ENCODE measurements around the gene CLEC18B.
"Not testable (repeated sequence)": the region's sequence is repeated elsewhere in the genome, so short reads cannot be mapped to it uniquely, and the experiment has no call there.

Gene CLEC18B

GRCh38 chr16:74404148-74404933, 16.9 kb downstream of the CLEC18B start:
- not testable (repeated sequence) for DNase-seq

- DNase-seq: not testable (repeated sequence)
Measured at GRCh38 chr16:74400238-74400637, 21.0 kb downstream of the CLEC18B start.

DNA sequence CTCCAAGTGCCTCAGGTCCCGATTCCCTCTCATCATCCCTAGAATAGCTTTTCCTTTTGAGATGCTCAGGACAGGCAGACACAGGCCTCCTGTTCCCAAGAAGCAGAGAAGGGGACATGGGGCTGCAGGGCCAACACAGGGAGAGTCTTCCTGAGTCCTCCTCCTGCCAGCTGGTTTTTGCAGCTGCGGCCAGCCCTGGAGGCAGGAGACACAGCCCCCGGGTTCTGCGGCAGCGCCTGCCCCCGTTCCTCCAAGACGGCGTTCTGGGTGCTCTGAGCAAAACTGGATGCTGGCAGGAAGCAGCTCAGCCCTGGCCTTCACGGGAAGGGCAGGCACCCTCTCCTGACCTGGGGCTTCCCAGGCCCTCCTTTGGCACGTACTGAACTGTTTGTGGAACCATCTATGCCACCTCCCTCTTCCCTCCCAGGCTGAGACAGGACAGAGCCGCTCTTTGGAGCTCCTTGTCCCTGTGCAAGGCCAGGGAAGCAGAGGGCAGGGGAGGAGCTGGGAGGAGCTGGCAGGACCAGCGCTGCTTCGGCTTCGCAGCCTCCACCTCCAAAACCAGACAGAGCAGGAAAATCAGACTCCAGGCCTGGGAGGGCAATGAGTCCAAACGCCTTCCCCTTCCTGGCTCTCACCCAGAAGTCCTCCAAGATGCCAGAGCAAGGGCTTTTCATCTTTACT, 22.9 kb downstream of the CLEC18B start:
- not testable (repeated sequence) for DNase-seq

GRCh38 chr16:74396521-74397017, 24.7 kb downstream of the CLEC18B start:
- peak; percentile 17 for DNase-seq

GRCh38 chr16:74394604-74395003, 26.7 kb downstream of the CLEC18B start:
- DNase-seq: not testable (repeated sequence)

DNA sequence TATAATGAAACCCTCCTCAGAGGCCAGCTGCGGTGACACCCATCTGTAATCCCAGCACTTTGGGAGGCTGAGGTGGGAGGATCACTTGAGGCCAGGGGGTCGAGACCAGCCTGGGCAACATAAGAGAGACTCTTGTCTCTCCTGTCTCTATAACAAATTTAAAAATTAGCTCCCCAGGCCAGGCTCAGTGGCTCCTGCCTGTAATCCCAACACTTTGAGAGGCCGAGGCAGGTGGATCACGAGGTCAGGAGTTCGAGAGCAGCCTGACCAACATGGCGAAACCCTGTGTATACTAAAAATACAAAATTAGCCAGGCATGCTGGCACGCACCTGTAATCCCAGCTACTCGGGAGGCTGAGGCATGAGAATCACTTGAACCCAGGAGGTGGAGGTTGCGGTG, 27.1 kb downstream of the CLEC18B start:
- not testable (repeated sequence) for DNase-seq

DNA sequence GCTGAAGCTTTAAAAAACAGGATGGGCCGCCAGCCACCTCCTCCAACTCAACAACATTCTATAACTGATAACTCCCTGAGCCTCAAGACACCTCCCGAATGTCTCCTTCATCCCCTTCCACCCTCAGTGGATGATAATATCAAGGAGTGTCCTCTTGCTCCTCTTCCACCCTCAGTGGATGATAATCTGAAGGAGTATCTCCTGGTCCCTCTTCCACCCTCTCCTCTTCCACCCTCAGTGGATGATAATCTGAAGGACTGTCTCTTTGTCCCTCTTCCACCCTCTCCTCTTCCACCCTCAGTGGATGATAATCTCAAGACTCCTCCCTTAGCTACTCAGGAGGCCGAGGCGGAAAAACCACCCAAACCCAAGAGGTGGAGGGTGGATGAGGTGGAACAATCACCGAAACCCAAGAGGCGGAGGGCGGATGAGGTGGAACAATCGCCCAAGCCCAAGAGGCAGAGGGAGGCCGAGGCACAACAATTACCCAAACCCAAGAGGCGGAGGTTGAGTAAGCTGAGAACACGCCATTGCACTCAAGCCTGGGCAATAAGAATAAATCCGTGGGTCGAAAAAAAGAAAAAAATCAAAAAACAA, 29.7 kb downstream of the CLEC18B start:
- DNase-seq: not testable (repeated sequence)

DNA sequence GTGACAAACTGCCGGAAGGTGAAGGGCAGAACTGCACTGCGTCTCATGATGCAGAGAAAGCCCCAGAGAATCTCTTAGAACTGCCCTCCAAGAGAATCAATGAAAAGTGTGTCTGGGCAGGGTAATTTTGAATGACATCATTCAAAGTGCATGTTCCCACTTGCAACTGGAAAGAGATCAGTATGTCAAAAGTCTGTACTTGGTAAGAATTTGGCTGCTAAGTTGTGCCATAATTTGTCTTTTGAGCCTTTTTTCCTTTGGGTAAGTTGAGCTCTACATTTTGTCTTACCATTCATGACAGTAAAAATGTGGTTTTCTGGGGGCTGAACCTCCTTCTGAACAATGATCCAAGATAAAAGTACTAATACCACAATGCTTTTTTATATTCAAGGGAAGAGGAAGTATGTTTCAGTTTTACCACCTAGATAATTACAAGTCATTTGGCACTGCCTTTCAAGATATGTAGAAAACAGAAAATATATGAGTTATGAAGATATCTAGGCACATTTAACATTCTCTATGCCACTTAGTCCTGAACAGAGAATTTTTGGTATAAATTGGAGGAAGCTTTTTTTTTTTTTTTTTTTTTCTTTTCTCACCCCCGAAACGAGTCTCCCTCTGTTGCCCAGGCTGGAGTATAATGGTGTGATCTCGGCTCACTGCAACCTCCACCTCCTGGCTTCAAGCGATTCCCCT, 38.8 kb downstream of the CLEC18B start:
- not testable (repeated sequence) for DNase-seq

- DNase-seq: not testable (repeated sequence)
Measured at GRCh38 chr16:74373847-74374184, 47.5 kb downstream of the CLEC18B start.

DNA sequence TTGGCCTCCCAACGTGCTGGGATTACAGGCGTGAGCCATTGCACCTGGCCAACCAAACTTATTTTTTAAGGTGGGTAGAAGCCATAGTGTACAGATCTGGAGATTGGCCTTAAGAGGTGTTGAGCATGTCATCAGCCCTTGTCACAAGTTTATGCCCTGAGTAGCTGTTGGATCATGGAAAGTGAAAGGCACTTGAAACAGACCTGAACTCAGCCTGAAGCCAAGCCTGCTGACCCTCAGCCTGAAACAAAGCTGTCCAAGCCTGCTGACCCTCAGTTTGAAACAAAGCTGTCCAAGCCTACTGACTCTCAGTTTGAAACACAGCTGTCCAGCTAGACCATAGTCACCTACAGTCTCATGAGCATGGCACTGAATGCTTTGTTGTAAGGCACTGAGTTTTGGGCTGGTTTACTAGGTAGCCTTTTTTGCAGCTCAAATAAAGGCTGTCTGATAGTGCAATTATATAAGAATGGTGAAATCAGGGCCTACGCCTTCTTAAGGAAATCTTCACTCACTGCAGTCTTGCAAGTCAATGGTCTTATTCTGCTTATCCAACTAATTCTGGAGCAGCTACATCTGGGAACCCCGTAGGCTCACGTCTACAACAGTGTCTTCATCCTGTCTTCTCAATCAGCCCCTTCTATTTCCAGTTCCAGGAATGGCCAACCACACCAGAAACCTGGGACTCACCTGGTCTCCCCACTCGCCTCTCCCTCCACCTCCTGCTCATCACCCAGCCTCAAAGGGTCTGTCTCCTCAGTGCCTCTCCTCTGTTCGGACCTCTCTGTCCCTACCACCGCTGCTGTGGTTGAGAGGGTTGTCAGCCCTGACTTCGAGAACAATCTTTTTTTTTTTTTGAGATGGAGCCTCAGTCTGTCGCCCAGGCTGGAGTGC, 48.1 kb downstream of the CLEC18B start:
- DNase-seq: no peak

GRCh38 chr16:74372369-74372768, 48.9 kb downstream of the CLEC18B start:
- no peak for DNase-seq

DNA sequence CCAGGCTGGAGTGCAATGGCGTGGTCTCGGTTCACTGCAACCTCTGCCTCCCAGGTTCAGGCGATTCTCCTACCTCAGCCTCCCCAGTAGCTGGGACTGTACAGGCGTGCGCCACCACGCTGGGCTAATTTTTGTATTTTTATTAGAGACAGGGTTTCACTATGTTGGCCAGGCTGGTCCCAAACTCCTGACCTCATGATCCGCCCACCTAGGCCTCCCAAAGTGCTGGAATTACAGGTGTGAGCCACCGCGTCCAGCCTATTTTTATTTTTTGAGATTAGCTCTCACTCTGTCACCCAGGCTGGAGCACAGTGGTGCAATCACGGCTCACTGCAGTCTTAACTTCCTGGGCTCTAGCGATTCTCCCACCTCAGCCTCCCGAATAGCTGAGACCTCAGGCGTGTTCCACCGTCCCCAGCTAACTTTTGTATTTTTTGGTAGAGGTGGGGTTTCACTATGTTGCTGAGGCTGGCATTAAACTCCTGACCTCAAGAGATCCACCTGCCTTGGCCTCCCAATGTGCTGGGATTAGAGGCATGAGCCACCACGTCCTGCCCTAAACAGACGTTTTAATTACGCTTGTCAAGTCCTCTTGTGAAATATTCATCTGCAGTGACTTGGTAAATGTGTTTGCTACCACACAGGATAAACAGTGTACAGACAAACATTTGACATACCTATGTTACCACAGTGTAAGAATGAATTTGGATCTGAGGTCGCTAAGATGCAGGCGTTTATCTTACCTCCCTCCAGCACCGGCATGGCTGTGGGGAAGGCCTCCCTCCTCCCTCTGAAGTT, 50.7 kb downstream of the CLEC18B start:
- not testable (repeated sequence) for DNase-seq

- peak; percentile 95 for DNase-seq
Measured at GRCh38 chr16:74368002-74368911, 53.0 kb downstream of the CLEC18B start.

- DNase-seq: not testable (repeated sequence)
Measured at GRCh38 chr16:74367469-74368001, 53.7 kb downstream of the CLEC18B start.

GRCh38 chr16:74361646-74362610, 59.4 kb downstream of the CLEC18B start:
- DNase-seq: not testable (repeated sequence)
